Activated CD4-positive, alpha-beta T cell treated with anti-CD3 and anti-CD28 coated beads for 36 hours (primary cell): ENCODE measurements around the gene EREG. TPM values are rescaled to one million over a fixed set of nuclear protein-coding genes. Genes with fewer than 3 reads are reported as not detected.
A peak's percentile ranks its signal among the peaks of the same experiment; 100 is the strongest.

ENCODE experiments used
- ATAC-seq: fragments of 200-7000 bp; cut with Tn5 transposase; one replicate; pipeline ENCODE4 v1.10.0; 2021; ENCODE audit warnings: mild to moderate bottlenecking, moderate library complexity
- CTCF ChIA-PET: fragments of 350-600 bp; sonication (Branson Sonifier 250); formaldehyde crosslinking; loops from one replicate; lab custom pipeline; 2021; ENCODE audit warnings: antibody characterized with exemption; lab: Charles Lee
- POLR2A ChIA-PET: fragments of 350-600 bp; sonication (Branson Sonifier 250); formaldehyde crosslinking; loops from one replicate; lab custom pipeline; 2021; ENCODE audit warnings: antibody characterized with exemption, inconsistent platforms; lab: Charles Lee
- DNase-seq: peaks from one replicate; pipeline ENCODE4 v3.0.0-alpha.2; 2020
- H3K27ac Mint-ChIP-seq: one replicate; pipeline ENCODE4 v1.8.0; 2021; ENCODE audit warnings: mixed read lengths
- H3K27me3 Mint-ChIP-seq: one replicate; pipeline ENCODE4 v1.8.0; 2021; ENCODE audit warnings: mixed read lengths
- H3K36me3 Mint-ChIP-seq: one replicate; pipeline ENCODE4 v1.8.0; 2021; ENCODE audit warnings: low read depth, mixed read lengths
- H3K4me1 Mint-ChIP-seq: one replicate; pipeline ENCODE4 v1.8.0; 2021; ENCODE audit warnings: mixed read lengths
- H3K4me3 Mint-ChIP-seq: one replicate; pipeline ENCODE4 v1.8.0; 2021; ENCODE audit warnings: mild to moderate bottlenecking, moderate library complexity, mixed read lengths
- H3K9me3 Mint-ChIP-seq: one replicate; pipeline ENCODE4 v1.8.0; 2021; ENCODE audit warnings: low read depth, mixed read lengths
- intact Hi-C, 2 experiments: fragments of 100-400 bp; cut with DNase I in 1 of 2; cut with micrococcal nuclease in 1 of 2; formaldehyde crosslinking; loops; one replicate each; pipeline versions ENCODE4 v1.14.2 to v1.15.1; 2022 to 2024; cut with DNase I, micrococcal nuclease
- total RNA-seq, 2 experiments: library from RNA; stranded (reverse); gene quantifications; one replicate each; pipeline ENCODE4 v1.2.3, GENCODE V29; 2021

The EREG gene
- total RNA-seq, 2 experiments from 2014 or later = not detected

- Mint-ChIP-seq H3K9me3 (no peaks in the 10 kb centered on the region), H3K27me3 (peaks cover 4% of the 10 kb centered on the region), H3K4me3 (no peak overlapping the region), H3K4me1 (peaks cover 4% of the 10 kb centered on the region), H3K27ac (no peak overlapping the region), H3K36me3 (no peaks in the 10 kb centered on the region)
- intact Hi-C loops = loop anchor here in 1 of 2 experiments (5.0 kb wide), 1 partner anchor 52 kb away; no protein-coding TSS in a partner anchor
- ATAC-seq (no peak), DNase-seq (no peak)
- ChIA-PET POLR2A (no interaction called here), CTCF (no interaction called here)
Observed at GRCh38 chr4:74374128-74374527, 9.2 kb downstream of the EREG start.

GRCh38 chr4:74374561-74375327 is 9.8 kb downstream of the EREG start:
- H3K4me1 Mint-ChIP-seq = peaks cover 4% of the 10 kb centered on the region
- peaks cover 4% of the 10 kb centered on the region for H3K27me3 Mint-ChIP-seq
- ChIA-PET POLR2A (no interaction called here), CTCF (interaction anchor here (0.6 kb wide), 1 partner anchor 54 kb away, joined by 3 read pairs; no protein-coding TSS in a partner anchor)
- no peaks in the 10 kb centered on the region for H3K9me3 Mint-ChIP-seq
- intact Hi-C loops = loop anchor here (5.0 kb wide), 3 partner anchors 52 to 248 kb away; partner anchors contain the start of gene AREG (in 1 of the 2)
- no peak overlapping the region for H3K27ac Mint-ChIP-seq
- no peak overlapping the region for H3K4me3 Mint-ChIP-seq
- no peaks in the 10 kb centered on the region for H3K36me3 Mint-ChIP-seq
- peak; percentile 44 for ATAC-seq
- DNase-seq = peak; percentile 52

GRCh38 chr4:74375824-74376426 is 11.0 kb downstream of the EREG start:
- peaks cover 4% of the 10 kb centered on the region for H3K27me3 Mint-ChIP-seq
- no peak overlapping the region for H3K27ac Mint-ChIP-seq
- intact Hi-C loops = loop anchor here (2.0 to 5.0 kb wide), 4 partner anchors 71 to 247 kb away; partner anchors contain the start of gene AREG (in 1 of the 2)
- no peaks in the 10 kb centered on the region for H3K36me3 Mint-ChIP-seq
- DNase-seq (no peak), ATAC-seq (no peak)
- H3K4me1 Mint-ChIP-seq = peaks cover 4% of the 10 kb centered on the region
- ChIA-PET POLR2A (interaction anchor here (0.7 kb wide), 1 partner anchor 141 kb away, joined by 3 read pairs; no protein-coding TSS in a partner anchor), CTCF (interaction anchor here (0.6 to 6.0 kb wide), 9 partner anchors 16 to 299 kb away, joined by 3 to 49 read pairs (median 4); partner anchors contain the start of gene AREG)
- no peak overlapping the region for H3K4me3 Mint-ChIP-seq
- no peaks in the 10 kb centered on the region for H3K9me3 Mint-ChIP-seq

GRCh38 chr4:74376888-74377483 is 12.0 kb downstream of the EREG start:
- no peak overlapping the region for H3K4me3 Mint-ChIP-seq
- H3K27ac Mint-ChIP-seq = no peak overlapping the region
- no peaks in the 10 kb centered on the region for H3K36me3 Mint-ChIP-seq
- intact Hi-C loops = loop anchor here (1.0 to 5.0 kb wide), 7 partner anchors 70 to 298 kb away; partner anchors contain the start of gene AREG (in 1 of the 2)
- H3K27me3 Mint-ChIP-seq = peaks cover 4% of the 10 kb centered on the region
- H3K9me3 Mint-ChIP-seq = no peaks in the 10 kb centered on the region
- POLR2A ChIA-PET = no interaction called here
- H3K4me1 Mint-ChIP-seq = peaks cover 4% of the 10 kb centered on the region
- CTCF ChIA-PET = interaction anchor here (0.6 to 6.0 kb wide), 18 partner anchors 26 to 1219 kb away, joined by 3 to 49 read pairs (median 4); partner anchors contain the start of gene AREG
- ATAC-seq (peak; percentile 58), DNase-seq (no peak)

- Mint-ChIP-seq H3K27ac (no peak overlapping the region), H3K4me1 (peaks cover 4% of the 10 kb centered on the region), H3K4me3 (no peak overlapping the region), H3K9me3 (no peaks in the 10 kb centered on the region), H3K27me3 (peaks cover 4% of the 10 kb centered on the region), H3K36me3 (no peaks in the 10 kb centered on the region)
- ChIA-PET CTCF (interaction anchor here (0.6 to 6.0 kb wide), 13 partner anchors 27 to 1219 kb away, joined by 3 to 49 read pairs (median 5); no protein-coding TSS in a partner anchor), POLR2A (no interaction called here)
- intact Hi-C loops = loop anchor here (1.0 to 5.0 kb wide), 7 partner anchors 70 to 298 kb away; partner anchors contain the start of gene AREG (in 1 of the 2)
- DNase-seq = no peak
- ATAC-seq = no peak
Observed at GRCh38 chr4:74377714-74378113, 12.8 kb downstream of the EREG start.

GRCh38 chr4:74378573-74378972 is 13.6 kb downstream of the EREG start:
- ChIA-PET POLR2A (no interaction called here), CTCF (interaction anchor here (0.5 to 6.0 kb wide), 9 partner anchors 12 to 601 kb away, joined by 3 to 49 read pairs (median 5); no protein-coding TSS in a partner anchor)
- Mint-ChIP-seq H3K4me3 (no peak overlapping the region), H3K9me3 (no peaks in the 10 kb centered on the region), H3K36me3 (no peaks in the 10 kb centered on the region), H3K27ac (no peak overlapping the region), H3K27me3 (peaks cover 4% of the 10 kb centered on the region), H3K4me1 (peaks cover 4% of the 10 kb centered on the region)
- no peak for ATAC-seq
- DNase-seq = no peak
- intact Hi-C loops = loop anchor here (5.0 kb wide), 2 partner anchors 69 to 244 kb away; partner anchors contain the start of gene AREG (in 1 of the 2)

GRCh38 chr4:74379912-74380311 is 15.0 kb downstream of the EREG start:
- intact Hi-C loops = loop anchor here (5.0 kb wide), 2 partner anchors 67 to 242 kb away; partner anchors contain the start of gene AREG (in 1 of the 2)
- H3K4me1 Mint-ChIP-seq = no peaks in the 10 kb centered on the region
- no peak overlapping the region for H3K27ac Mint-ChIP-seq
- DNase-seq (no peak), ATAC-seq (no peak)
- ChIA-PET CTCF (interaction anchor here (0.9 to 6.0 kb wide), 3 partner anchors 27 to 295 kb away, joined by 3 to 49 read pairs (median 3); partner anchors contain the start of gene AREG), POLR2A (no interaction called here)
- H3K4me3 Mint-ChIP-seq = no peak overlapping the region
- H3K27me3 Mint-ChIP-seq = peaks cover 4% of the 10 kb centered on the region
- H3K36me3 Mint-ChIP-seq = no peaks in the 10 kb centered on the region
- no peaks in the 10 kb centered on the region for H3K9me3 Mint-ChIP-seq

GRCh38 chr4:74385386-74385785 is 20.4 kb downstream of the EREG start:
- peaks cover 9% of the 10 kb centered on the region for H3K27me3 Mint-ChIP-seq
- no peaks in the 10 kb centered on the region for H3K9me3 Mint-ChIP-seq
- ChIA-PET POLR2A (no interaction called here), CTCF (no interaction called here)
- no peaks in the 10 kb centered on the region for H3K36me3 Mint-ChIP-seq
- no peak for DNase-seq
- no peak for ATAC-seq
- no peak overlapping the region for H3K27ac Mint-ChIP-seq
- H3K4me1 Mint-ChIP-seq = no peaks in the 10 kb centered on the region
- H3K4me3 Mint-ChIP-seq = no peak overlapping the region
- intact Hi-C loops = no loop called here

GRCh38 chr4:74386159-74386558 is 21.2 kb downstream of the EREG start:
- Mint-ChIP-seq H3K4me3 (no peak overlapping the region), H3K27me3 (peaks cover 9% of the 10 kb centered on the region), H3K36me3 (no peaks in the 10 kb centered on the region), H3K9me3 (no peaks in the 10 kb centered on the region), H3K4me1 (no peaks in the 10 kb centered on the region), H3K27ac (no peak overlapping the region)
- CTCF ChIA-PET = no interaction called here
- ATAC-seq = no peak
- no peak for DNase-seq
- POLR2A ChIA-PET = no interaction called here
- intact Hi-C loops = no loop called here

GRCh38 chr4:74387790-74388189 is 22.8 kb downstream of the EREG start:
- Mint-ChIP-seq H3K27ac (no peak overlapping the region), H3K4me3 (no peak overlapping the region)
- DNase-seq = no peak

GRCh38 chr4:74389494-74389893 is 24.5 kb downstream of the EREG start:
- H3K4me3 Mint-ChIP-seq = no peak overlapping the region
- H3K27ac Mint-ChIP-seq = no peak overlapping the region
- ChIA-PET POLR2A (interaction anchor here (0.5 kb wide), 1 partner anchor 25 kb away, joined by 4 read pairs; no protein-coding TSS in a partner anchor), CTCF (interaction anchor here (2.0 kb wide), 1 partner anchor 11 kb away, joined by 6 read pairs; no protein-coding TSS in a partner anchor)
- H3K36me3 Mint-ChIP-seq = no peaks in the 10 kb centered on the region
- no peaks in the 10 kb centered on the region for H3K4me1 Mint-ChIP-seq
- no peaks in the 10 kb centered on the region for H3K9me3 Mint-ChIP-seq
- intact Hi-C loops = no loop called here
- no peak for ATAC-seq
- DNase-seq = no peak
- H3K27me3 Mint-ChIP-seq = peaks cover 8% of the 10 kb centered on the region

More at GRCh38 chr4:74387790-74388189, 22.8 kb downstream of the EREG start:
- ATAC-seq = no peak
- no peaks in the 10 kb centered on the region for H3K36me3 Mint-ChIP-seq
- peaks cover 9% of the 10 kb centered on the region for H3K27me3 Mint-ChIP-seq
- POLR2A ChIA-PET = no interaction called here
- CTCF ChIA-PET = interaction anchor here (0.8 kb wide), 1 partner anchor 84 kb away, joined by 3 read pairs; no protein-coding TSS in a partner anchor
- intact Hi-C loops = no loop called here
- H3K9me3 Mint-ChIP-seq = no peaks in the 10 kb centered on the region
- no peaks in the 10 kb centered on the region for H3K4me1 Mint-ChIP-seq
